ENCODE data around the gene SLC39A1.

DNA sequence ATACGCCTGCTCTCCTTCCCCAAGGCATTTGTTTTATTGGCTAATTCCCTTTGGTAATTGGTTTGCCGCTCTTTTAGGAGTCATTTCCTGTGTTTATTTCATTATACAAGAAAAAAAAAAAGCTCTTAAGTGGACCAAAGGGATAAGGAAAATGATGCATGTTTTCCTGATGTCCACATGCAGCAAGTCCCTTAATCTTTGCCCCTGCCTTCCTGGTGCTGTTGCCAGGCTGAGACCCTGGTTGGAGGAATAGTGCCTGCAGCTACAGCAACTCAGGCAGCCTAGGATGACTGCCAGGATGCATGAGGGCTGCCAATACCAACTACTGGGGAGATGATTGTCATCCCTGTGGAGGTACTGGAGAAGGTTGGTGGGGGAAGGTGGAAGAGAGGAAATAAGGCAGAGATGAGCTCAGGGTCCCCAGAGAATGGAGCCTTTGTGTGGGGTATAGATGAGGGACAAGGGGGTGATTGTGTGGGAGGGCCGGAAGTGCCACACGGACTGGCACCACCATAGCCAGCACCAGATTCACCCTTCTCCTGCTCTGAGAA, 34.5 kb downstream of the SLC39A1 start:
- TF ChIP-seq, protein P1, sequence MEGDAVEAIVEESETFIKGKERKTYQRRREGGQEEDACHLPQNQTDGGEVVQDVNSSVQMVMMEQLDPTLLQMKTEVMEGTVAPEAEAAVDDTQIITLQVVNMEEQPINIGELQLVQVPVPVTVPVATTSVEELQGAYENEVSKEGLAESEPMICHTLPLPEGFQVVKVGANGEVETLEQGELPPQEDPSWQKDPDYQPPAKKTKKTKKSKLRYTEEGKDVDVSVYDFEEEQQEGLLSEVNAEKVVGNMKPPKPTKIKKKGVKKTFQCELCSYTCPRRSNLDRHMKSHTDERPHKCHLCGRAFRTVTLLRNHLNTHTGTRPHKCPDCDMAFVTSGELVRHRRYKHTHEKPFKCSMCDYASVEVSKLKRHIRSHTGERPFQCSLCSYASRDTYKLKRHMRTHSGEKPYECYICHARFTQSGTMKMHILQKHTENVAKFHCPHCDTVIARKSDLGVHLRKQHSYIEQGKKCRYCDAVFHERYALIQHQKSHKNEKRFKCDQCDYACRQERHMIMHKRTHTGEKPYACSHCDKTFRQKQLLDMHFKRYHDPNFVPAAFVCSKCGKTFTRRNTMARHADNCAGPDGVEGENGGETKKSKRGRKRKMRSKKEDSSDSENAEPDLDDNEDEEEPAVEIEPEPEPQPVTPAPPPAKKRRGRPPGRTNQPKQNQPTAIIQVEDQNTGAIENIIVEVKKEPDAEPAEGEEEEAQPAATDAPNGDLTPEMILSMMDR (IDR thresholded peaks at IDR 0.05), result no peak
- TF ChIP-seq POLR2AphosphoS5 (IDR thresholded peaks at IDR 0.05) (no peak), POLR2A (IDR thresholded peaks at IDR 0.05) (no peak)

All from suprapubic skin (tissue), 4 donors.